ENCODE results near the gene BBOX1.

The BBOX1 gene

DNA sequence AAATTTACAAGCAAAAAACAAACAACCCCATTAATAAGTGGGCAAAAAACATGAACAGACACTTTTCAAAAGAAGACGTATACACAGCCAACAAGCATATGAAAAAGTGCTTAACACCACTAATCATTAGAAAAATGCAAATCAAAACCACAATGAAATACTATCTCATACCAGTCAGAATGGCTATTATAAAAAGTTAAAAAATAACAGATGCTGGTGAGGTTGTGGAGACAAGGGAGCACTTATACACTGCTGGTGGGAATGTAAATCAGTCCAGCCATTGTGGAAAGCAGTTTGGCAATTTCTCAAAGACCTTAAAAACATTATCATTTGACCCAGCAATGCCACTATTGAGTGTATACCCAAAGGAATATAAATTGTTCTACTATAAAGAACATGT is 72.3 kb downstream of the BBOX1 start:
- no peak overlapping the region for H3K4me3 ChIP-seq (ENCODE audit: low read depth, low read length)

DNA sequence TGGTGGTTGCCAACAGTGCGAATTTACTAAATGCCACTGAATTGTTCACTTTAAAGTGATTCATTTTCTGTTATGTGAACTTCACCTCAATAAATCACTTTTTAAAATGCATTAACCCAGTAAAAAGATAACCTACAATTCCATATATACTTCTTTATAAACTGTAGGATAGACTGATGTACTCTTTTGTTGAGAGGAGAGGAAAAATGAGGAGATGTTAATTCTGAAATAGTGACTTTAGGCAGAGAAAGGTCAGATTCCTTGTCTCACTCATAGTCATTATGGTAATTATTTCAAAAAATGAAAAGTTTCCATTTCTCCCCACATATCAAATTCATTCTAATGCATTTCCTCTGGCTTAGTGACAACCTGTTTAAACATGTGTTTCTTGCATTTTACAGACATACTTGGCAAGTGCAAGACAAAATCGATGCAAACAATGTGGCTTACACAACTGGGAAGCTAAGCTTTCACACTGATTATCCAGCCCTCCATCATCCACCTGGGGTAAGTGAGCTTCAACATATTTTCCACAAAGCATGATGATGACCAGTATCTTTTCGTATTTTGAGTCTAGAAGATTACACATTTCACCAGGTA is 74.5 kb downstream of the BBOX1 start:
- no peak overlapping the region for H3K4me3 ChIP-seq (ENCODE audit: low read depth, low read length)
- TF ChIP-seq, protein P1, sequence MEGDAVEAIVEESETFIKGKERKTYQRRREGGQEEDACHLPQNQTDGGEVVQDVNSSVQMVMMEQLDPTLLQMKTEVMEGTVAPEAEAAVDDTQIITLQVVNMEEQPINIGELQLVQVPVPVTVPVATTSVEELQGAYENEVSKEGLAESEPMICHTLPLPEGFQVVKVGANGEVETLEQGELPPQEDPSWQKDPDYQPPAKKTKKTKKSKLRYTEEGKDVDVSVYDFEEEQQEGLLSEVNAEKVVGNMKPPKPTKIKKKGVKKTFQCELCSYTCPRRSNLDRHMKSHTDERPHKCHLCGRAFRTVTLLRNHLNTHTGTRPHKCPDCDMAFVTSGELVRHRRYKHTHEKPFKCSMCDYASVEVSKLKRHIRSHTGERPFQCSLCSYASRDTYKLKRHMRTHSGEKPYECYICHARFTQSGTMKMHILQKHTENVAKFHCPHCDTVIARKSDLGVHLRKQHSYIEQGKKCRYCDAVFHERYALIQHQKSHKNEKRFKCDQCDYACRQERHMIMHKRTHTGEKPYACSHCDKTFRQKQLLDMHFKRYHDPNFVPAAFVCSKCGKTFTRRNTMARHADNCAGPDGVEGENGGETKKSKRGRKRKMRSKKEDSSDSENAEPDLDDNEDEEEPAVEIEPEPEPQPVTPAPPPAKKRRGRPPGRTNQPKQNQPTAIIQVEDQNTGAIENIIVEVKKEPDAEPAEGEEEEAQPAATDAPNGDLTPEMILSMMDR (IDR thresholded peaks at IDR 0.05; ENCODE audit: borderline replicate concordance, insufficient read depth, low read depth, low read length), result no peak

More for the DNA sequence above, 72.3 kb downstream of the BBOX1 start:
- TF ChIP-seq, protein P1 (IDR thresholded peaks at IDR 0.05; ENCODE audit: borderline replicate concordance, insufficient read depth, low read depth, low read length), result no peak

DNA sequence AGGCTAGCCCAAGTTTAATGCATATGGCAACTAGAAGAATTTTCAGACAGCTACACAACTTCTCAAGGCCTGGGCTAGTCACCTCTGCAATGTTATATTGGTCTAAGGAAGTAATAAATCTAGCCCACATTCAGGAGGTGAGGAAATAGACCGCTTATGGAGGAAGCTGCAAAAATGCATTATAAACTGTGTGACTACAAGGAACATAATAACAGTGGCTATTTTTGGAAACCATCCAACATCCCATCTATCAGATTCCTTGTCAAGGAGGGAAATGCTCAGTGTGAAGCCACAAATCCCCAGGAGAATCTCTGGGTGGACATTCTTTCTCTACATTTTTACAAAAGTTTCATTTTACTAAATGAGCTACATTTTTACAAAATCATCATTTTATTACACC is 76.1 kb downstream of the BBOX1 start:
- TF ChIP-seq, protein P1 (IDR thresholded peaks at IDR 0.05; ENCODE audit: borderline replicate concordance, insufficient read depth, low read depth, low read length), result no peak
- no peak overlapping the region for H3K4me3 ChIP-seq (ENCODE audit: low read depth, low read length)

GRCh38 chr11:27118371-27118770 is 77.8 kb downstream of the BBOX1 start:
- TF ChIP-seq, protein P1 (IDR thresholded peaks at IDR 0.05; ENCODE audit: borderline replicate concordance, insufficient read depth, low read depth, low read length), result no peak

DNA sequence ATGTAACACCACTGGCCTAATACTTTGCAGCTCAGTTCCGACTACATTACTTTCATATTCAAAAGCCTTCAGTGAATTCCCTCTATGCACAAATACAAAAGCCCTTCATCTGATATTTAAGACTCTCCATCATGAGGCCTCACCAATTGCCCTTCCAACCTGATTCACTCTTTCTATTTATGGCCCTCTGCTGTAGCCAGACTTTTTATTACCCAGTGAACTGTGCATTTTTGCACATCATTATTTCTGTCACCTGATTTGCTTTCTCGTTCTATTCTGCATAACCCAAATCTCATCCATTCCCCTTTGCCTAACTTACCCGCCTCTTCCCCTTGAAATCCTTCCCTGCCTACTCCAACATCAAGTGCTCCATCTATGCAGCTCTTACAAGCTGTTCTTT is 78.3 kb downstream of the BBOX1 start:
- H3K4me3 ChIP-seq (ENCODE audit: low read depth, low read length), result no peak overlapping the region
- TF ChIP-seq, protein P1 (IDR thresholded peaks at IDR 0.05; ENCODE audit: borderline replicate concordance, insufficient read depth, low read depth, low read length), result no peak

More at GRCh38 chr11:27118371-27118770, 77.8 kb downstream of the BBOX1 start:
- H3K4me3 ChIP-seq (ENCODE audit: low read depth, low read length), result no peak overlapping the region

- TF ChIP-seq, protein P1 (IDR thresholded peaks at IDR 0.05; ENCODE audit: borderline replicate concordance, insufficient read depth, low read depth, low read length), result no peak
- H3K4me3 ChIP-seq (ENCODE audit: low read depth, low read length), result no peak overlapping the region
These were observed 78.8 kb downstream of the BBOX1 start for GRCh38 chr11:27119396-27119795.

DNA sequence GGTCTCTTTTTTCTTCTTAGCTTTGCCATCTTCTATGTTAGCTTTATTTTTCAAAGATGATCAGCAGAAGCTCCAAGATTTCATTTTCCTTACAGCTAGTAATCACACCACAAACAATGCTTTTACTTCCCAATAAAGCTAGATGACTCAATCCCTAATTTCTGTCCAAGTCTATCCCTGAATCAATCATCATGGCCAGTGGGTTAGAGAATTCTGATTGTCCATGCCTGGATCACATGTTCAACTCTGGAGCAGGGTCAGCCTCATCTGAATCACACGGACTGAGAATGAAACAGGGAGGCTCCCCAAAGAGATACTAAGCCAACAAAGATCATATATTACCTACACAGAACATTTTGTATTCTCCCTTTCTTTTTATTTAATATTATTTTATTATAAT is 79.6 kb downstream of the BBOX1 start:
- TF ChIP-seq, protein P1 (IDR thresholded peaks at IDR 0.05; ENCODE audit: borderline replicate concordance, insufficient read depth, low read depth, low read length), result no peak
- no peak overlapping the region for H3K4me3 ChIP-seq (ENCODE audit: low read depth, low read length)

Data from GM12875 (cell line).